HG03095 (cell line): ENCODE results near the gene GJB5.
"Not testable (repeated sequence)": the region's sequence is repeated elsewhere in the genome, so short reads cannot be mapped to it uniquely, and the experiment has no call there.

Source experiments
- ATAC-seq: cut with Tn5 transposase; IDR thresholded peaks from one replicate; pipeline ENCODE4 v1.9.1; 2021; ENCODE audit warnings: moderate library complexity; ENCODE audit not compliant: unreplicated experiment

GJB5 gene

DNA sequence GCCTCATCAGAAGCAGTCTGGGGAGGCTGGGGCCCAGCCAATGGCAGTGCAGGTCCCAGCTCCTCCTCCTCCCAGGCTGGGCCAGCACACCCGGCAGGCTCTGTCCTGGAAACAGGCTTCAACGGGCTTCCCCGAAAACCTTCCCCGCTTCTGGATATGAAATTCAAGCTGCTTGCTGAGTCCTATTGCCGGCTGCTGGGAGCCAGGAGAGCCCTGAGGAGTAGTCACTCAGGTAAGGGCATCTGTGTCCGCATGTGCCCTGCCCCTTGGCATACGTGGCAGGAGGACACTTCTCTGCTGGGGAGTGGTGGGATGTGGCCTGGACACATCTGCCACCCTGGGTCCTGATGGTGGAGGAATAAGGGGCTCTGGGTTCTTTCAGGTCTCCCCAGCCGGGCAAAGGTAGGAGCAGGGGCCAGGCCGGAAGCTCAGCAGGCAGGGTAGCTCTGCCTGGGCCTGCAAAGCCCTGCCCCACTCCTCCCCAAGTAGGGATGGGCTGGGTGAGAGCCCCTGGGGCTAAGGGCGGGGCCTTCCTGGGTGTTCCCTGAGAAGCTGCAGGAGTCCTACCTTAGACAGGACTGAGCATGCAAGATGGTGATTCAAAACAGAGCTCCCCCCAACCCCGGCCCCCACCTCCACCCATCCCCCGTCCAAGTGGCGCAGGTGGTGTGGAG lies at the start of gene GJB5:
Gene GJB5 (plus strand): TSS at position 84 of the 674 bp plus-strand sequence. CDS start 2,284 bp downstream, outside the sequence.
- ATAC-seq = no peak

DNA sequence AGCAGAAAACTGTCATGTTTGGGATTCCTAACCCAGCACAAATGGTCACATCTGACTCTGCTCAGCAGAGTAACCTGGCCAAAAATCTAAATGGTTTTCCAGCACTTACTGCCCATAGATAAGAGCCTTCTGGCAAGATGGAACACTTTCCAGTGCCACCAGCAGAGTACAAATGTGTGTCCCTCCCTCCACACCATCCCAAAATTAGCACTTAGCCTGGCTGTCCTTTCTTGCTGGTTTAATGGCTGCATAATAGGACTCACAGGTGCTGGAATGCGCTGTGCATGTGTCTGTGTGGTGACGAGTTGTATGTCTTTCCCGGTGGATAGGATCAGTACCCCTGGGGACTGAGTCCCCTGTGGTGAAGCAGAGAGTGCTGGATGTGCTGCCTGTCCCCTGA lies 49.8 kb upstream of the GJB5 start:
- no peak for ATAC-seq

DNA sequence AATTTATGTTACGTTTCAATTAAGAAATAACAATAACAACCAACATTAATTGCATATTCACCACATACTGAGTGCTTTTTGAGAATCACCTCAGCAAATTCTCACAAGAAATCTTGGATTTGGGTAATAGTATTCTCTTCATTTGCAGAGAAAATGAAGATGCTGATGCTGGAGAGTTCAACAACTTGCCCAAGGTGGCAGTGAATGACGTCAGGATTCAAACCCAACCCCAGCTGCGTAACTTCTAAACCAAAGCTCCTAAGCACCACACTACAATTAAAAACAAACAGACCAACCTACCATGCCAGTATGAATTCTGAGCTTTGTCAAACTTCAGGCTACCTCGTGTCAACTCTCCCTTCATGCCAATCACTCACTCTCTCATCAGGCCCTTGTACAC lies 46.7 kb upstream of the GJB5 start:
- no peak for ATAC-seq

DNA sequence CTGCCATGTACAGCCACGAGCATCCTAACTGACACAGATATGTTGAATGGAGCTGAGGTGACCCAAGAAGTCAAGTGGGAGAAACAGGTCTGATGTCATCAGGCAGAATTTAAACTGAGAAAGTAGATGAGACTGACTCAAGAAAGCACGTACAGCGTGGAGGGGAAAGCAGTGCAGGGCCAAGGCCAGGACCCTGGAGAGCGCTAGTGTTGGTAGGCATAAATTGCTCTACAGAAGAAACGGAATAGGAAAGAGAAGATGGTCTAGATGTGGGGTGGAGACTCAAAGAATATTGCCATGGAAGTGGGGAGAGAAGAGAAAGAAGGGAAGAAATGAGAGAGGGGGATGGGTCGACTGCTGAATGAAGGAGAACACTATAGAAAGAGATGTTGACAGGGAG lies 45.3 kb upstream of the GJB5 start:
- no peak for ATAC-seq

DNA sequence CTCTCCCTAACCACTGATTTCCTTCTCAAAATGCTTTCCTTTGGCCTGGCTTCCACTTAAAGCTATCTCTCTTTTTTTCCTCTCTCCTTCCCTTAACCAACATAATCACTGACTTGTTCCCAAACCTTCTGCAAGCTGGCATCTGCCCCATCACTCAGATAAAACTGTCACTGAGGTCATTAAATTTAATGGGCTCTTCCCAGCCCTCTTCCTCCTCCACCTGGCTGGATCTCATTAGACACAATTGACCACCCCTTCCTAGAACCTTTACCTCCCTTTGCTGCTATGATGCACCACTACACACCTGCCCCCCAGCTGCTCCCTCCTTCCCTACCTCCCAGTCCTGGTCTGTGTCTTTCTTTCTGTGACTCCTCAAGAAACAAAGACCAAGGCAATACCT lies 44.0 kb upstream of the GJB5 start:
- ATAC-seq = no peak

DNA sequence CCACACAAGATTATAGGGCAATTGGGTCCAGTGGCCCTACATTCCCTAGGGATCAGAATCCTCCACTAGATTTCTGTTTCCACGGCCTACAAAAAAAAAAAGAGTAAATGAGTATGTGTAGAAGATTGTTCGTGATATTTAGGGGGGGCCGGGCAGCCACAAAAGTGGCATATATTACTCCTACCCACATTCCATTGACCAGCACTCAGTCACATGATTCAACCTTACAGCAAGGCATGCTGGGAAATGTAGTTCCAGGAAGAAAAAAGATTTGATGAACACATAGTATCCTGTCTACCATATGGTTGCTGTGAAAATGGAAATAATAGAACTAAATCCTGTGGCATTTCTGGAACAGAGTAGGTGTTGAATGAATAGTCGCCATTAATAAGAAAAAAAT lies 43.4 kb upstream of the GJB5 start:
- no peak for ATAC-seq

DNA sequence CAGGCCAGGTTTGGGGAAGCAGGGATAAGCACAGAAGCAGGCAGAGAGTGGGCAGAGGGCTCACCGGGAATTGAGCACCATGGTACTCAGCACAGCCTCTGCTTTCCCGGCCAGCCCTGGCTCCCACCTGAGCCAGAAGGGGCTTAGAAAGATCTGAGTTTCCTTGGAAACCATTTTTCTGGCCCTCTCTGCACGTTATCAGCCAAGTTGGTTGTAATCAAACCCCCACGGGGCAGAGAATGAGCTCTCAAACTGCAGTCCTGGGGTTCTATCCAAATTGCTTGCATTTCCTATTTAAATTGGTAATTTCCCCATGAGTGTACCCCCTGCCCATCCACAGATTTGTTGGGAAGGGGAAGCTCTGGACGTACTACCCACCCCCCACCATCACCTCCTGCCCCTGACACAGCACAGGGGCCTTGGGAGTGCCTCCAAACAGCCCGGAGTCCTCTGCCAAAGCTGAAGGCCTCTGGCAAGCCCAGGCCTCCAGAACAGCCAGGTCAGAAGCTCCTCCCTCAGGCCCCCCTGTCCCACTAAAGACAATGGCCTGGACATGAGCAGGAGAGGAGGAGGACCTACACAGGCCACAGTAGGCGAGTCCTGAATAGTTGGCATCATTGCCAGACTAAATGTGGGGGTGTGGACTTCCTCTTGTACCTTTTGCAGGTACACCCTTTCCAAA lies 42.7 kb upstream of the GJB5 start:
- ATAC-seq = no peak

DNA sequence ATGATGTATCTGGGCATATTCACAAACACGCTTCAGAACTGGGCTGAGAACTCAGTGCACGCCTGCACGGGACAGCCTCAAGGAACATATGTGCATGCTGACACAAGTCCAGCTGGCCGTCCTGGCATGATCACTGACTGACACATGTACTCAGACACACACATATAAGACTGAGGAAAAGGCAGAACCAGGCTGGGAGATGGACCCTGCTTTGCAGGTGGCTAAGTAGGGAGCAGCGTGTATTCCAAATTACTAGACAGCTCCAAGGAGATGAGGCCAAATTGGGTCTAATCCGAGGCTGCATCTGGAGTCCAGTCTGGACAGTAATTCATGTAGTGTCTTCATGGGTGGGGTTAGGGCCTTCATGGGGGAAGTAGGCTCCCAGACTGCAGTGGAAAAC lies 41.4 kb upstream of the GJB5 start:
- ATAC-seq = no peak

DNA sequence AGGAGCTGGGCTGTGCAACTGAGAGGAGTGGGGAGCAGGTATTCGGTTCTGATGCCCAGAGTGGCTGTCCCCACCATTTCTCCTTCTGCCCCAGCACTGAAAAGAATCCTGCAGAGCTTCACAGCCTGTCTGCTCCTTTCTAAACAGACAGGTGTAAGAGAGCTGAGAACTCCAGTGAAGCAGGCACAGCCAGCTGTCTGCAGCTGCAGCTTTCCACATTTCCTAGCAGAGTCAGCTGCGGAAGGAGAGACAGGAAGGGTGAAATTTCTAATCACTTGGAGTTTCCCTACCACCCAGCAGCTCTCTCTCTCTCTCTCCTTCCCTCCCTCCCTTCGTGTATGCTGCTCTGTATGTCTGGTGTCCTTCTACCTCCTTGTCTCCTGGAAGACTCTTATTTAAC lies 40.5 kb upstream of the GJB5 start:
- ATAC-seq = no peak

DNA sequence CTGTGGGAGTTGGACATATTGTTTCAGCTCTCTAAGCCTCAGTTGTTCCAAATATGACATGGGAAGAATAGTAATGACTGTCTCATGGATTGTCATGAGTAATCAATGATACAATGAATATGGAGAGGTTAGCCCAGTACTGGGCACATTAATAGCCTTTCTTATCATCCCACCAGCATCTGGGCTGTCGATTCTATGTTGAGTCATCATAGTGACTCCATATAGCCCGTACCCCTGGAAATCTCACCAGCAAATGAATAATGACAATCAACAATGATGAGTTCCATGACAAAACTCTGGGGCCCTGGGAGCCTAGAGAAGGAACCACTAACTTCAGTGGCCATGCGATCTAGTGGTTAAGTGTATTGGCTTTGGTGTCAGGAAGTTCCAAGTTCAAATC lies 39.7 kb upstream of the GJB5 start:
- no peak for ATAC-seq

DNA sequence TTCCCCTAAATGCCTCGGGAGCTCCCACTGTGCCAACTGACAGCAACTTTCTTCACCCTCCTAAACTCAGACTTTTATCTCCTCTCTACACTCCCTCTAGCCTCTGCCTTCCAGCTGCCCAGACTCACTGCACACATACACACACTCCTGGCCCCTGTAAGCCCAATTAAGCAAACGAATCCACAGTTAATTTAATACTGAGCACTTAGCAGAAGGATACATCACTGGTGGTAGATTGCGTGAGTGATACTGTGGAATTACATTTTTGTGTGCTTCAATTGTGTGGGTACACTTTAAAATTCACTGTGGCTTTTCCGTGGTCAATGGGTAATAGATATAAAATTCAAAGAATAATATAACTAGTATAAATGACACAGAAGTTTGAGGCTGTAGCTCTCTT lies 33.6 kb upstream of the GJB5 start:
- ATAC-seq = no peak

DNA sequence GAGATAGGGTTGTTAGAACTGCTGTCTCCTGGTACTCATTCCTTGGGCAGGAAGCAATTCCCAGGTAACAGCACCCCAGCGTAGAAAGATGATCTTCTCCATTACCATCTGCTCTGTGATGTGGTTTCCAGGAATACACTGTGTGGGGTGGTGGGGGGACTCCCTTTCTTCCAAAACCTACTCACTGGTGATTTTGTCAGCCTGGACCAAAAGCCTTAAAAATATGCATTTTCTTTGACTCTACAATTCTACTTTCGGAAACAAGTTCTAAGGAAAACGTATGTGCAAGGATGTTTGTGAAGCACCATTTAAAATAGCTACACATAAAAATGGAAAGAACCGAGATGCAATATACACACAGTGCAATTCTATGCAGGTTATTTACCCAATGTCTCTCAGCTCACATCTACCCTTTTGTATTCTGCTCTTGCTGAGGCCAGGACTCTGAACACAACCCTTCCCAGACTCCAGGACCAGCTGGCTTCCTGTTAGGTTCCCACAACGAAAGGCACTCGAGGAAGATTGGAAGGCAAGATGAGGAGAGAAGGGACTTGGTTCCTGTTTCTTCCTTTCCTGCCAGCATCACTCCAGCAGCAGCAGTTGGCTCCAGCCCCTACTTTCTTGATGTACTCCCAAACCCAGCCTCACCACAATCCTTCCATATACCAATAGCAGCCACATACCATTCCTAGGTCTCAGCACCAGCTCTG lies 33.0 kb upstream of the GJB5 start:
- no peak for ATAC-seq

DNA sequence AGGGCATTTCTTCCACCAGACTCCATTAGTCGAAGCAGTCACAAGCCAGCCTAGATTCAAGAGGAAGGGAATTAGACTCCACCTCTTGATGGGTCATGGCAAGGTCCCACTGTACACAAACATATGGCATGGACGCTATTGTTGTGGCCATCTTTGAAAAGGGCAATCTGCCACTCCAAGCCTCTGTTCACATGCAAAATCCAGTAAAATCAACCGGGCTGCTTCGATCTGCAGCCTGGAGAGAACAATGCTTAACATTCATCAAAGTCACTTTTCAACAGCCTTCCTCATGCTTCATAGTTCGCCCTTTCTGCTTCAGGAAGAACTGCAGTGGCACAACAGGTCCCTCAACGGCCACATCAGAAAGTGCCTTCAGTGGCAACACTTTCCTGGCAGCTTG lies 28.0 kb upstream of the GJB5 start:
- ATAC-seq = no peak

DNA sequence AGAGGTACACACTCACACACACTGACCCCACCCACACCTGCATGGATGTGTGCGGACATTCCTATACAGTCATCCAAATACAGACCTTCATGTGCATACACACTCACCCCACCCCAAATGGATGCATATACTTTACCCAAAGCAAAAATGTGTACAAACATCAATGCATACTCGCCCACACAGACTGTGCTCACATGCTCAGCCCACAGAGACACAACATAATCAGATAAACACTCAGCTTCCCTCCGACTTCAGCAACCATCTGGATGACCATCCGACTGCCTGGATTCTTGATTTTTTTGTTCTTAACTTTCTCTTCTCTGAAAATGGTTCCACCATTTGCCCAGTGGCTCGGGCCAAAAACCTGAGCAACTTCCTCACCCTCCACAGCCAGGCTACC lies 24.4 kb upstream of the GJB5 start:
- ATAC-seq = no peak

DNA sequence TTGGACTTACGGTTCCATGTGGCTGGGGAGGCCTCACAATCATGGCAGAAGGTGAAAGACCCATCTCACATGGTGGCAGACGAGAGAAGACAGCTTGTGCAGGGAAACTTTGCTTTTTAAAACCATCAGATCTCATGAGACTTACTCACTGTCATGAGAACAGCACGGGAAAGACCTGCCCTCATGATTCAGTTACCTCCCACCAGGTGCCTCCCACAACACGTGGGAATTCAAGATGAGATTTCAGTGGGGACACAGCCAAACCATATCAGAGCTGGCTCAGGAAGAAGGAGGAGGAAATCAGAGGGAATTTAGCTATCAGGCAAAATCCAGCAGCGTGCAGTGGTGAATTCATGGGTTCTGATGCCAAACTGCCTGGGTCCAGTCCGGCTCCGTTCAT lies 22.0 kb upstream of the GJB5 start:
- not testable (repeated sequence) for ATAC-seq

DNA sequence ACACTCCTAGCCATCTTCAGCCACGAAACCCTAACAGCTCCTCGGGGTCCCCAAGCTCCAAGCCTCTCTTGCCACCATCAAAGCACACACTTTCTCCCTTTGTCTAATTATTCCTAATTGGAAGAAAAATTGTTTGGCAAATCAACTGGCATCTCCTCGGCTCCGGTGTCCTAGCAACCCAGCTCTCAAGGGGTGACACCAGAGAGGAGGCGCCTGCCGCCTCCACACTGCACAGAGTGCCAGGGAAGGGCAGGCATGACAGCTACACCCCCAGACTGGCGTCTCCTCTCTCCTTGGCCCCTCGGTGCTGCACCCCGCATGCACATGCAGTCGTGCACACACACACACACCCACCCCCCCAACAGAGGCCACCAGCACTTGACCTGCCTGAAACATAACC lies 18.2 kb upstream of the GJB5 start:
- no peak for ATAC-seq

DNA sequence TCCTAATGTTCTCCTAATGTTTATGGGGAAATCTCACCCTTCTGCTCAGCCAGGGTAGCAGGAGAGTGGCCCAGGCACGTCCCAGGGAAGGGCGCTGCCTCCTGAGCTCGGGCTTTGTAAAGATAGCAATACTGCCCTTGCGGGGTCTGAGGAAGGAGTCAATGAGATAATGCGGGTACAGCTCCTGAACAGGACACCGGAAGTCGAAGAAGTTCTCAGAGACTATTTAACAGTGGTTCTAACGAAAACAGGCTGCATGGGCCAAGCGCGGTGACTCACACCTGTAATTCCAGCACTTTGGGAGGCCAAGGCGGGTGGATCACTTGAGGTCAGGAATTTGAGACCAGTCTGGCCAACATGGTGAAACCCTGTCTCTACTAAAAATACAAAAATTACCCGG lies 17.6 kb upstream of the GJB5 start:
- ATAC-seq = not testable (repeated sequence)

DNA sequence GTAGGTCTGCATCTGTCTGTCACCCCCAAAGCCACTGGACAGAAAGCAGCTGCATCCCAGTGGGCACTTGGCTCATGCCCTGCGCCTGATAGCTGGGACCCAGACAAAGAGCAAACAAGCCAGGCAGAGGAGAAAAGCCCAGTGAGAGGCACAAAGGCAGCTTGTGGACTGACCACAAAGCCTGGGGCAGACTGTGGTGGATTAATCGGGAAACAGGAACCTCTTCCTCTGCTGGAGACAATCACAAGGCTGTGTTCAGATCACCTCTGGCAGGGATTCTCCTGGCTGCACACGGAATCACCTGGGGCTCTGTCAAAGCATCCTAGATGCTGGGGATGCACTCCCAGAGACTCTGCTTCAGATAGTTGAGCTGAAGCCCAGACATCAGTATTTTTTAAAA lies 15.2 kb upstream of the GJB5 start:
- no peak for ATAC-seq

DNA sequence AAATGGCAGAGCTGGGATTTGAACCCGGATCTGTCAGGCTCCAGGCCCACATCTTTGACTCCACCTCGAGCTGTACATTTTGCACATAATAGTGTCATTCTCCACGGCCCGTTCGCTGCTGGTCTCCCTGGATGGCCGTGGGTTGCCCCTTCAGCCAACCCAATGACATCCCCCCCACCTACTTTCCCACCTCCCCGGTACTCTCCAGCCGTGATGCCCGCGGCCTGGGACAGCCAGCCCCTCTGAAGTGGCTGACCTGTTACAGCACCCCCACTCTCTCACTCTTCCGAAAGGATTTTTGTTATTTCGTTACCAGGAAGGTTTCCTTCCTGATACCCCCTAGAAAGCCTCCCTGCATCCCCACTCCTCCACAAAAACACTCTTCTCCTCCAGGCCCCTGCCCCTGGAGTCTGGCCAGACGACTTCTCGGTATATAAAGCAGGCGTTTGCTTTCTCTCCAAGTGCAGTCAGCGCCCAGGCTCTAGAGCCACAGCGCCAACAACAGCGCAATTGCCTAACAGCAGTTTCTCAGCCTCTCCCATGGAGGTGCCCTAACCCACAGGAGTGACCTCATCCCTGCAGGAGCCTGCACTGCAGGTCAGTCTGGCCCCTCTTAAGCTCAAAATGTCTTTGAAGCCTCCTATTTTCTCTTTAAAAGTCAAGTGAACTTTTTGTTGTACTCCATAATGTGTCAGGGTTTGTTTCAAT lies 14.5 kb upstream of the GJB5 start:
- no peak for ATAC-seq

DNA sequence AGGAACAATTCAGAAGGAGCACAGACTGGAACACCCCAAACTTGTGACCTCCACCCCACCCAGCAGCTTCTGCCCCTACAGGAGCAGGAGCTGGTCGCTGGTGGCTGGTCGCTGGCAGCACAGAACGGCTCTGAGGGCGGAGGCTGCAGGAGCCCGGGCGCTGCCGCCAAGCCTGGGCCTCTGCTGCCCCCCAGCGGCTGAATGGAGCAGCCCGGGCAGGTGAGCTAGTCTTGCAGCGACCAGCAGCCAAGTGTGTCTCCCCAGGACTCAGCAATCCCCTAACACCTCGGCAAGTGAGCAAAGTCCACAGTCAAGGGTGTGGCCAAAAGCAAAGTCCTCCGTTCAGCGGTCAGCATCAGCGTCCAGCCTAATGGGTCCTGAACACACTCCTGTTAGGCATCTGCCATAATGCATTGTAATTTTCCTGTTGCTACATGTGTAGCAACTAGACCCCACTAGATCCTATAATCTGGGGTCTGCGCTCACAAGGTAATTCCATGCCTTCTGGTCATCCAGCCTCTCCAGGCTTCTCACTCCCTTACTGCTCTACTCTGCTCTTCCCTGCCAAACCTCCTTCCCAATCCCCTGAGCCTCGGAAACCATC lies 12.1 kb upstream of the GJB5 start:
- ATAC-seq = no peak

DNA sequence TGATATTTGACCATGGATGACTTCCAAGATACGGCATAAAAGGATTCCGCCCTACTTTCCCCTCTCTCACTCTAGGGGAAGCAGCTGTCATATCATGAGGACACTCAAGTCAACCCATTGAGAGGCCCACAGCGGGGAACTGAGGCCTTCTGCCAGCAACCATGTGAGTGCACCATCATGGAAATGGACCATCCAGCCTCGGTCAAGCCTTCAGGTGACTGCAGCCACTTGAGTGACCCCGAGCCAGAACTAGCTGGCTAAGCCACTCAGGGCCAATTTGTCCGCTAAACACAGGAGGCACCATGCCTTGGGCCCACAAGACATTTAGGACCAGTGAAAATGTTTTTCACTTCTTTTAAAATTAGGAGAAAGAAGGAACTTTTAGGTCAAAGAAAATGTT lies 11.1 kb upstream of the GJB5 start:
- no peak for ATAC-seq
